Ammon's horn (tissue), 1 donor: Measurements from ENCODE around the gene UTRN.

Source experiments
- DNase-seq: peaks from one replicate; pipeline ENCODE4 v3.0.0-alpha.2; 2016; ENCODE audit warnings: low spot score

Gene UTRN

GRCh38 chr6:144283646-144284477 lies 1.3 kb upstream of the UTRN start:
- DNase-seq: no peak

GRCh38 chr6:144284478-144284782 lies 705 bp upstream of the UTRN start:
- no peak for DNase-seq

DNA sequence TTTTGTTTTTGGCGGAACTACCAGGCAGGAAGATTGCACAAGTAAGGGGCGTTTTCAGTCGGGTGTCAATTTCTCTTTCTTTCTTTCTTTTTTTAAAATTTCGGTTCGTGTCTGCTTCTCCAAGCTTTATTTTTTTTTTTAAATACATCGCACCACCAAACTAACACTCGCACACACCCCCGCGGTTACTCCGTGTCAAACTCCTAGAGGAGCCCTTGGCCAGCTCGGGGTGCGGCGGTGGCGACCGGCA lies 338 bp downstream of the UTRN start:
- DNase-seq: no peak

- DNase-seq: peak; percentile 27
These were observed 815 bp downstream of the UTRN start for GRCh38 chr6:144285798-144286502.

- peak; percentile 27 for DNase-seq
These were observed 1.6 kb downstream of the UTRN start for GRCh38 chr6:144286503-144287393.

DNA sequence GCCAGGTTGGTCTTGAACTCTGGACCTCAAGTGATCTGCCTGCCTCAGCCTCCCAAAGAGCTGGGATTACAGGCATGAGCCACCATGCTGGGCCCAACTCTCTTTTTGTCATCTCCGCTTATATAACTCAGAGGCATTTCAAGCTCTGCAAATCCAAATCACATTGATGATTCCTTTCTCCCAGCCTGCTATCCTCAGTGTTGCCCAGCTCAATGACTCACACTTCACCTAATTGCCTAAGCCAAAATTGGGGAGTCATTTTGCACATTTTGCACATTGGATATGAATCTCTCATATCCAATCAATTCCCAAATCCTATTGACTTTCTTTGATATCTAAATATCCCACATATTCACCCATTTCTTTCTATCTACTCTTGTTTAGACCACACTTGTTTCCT lies 3.9 kb downstream of the UTRN start:
- no peak for DNase-seq

DNA sequence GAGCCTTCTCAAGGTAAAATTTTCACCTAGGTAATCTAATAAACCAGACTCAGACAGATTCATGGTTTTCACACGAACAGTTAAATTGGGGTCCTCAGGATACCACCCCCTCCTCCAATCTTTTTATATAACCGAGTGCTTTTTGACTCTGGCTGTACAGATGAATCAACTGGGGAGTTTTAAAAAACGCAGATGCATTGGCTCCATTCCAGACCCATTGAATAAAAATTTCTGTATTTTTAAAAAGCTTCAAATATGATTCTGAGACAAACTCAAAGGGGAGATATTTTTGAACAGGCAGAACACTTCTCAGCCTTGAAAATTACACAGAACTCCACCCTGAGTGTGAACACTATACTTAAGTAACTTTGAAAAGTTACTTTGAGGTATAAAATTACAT lies 7.2 kb downstream of the UTRN start:
- DNase-seq: no peak

DNA sequence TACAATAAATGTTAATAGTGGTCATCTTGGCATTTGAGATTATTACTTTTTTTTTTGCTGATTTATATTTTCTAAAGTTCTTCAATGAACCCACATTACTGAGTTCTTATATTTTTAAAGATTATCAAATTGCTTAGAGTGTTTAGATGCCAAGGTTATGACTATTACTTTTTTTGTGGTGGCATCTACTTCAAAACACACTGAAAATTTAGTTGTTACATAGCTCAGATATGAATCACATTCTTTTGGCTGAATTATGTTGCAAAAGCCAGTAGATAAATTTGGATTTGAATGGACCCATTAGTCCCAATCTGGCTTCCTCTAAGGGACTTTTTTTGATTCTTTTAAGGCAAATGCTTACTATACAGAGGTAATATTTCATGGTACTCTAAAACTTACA lies 8.9 kb downstream of the UTRN start:
- DNase-seq: no peak

GRCh38 chr6:144295211-144295610 lies 10.1 kb downstream of the UTRN start:
- DNase-seq: no peak

GRCh38 chr6:144295981-144296767 lies 11.0 kb downstream of the UTRN start:
- DNase-seq: no peak

GRCh38 chr6:144296973-144297372 lies 11.8 kb downstream of the UTRN start:
- no peak for DNase-seq

GRCh38 chr6:144297511-144298100 lies 12.5 kb downstream of the UTRN start:
- no peak for DNase-seq

- DNase-seq: no peak
These were observed 13.1 kb downstream of the UTRN start for GRCh38 chr6:144298194-144298593.

- no peak for DNase-seq
These were observed 13.8 kb downstream of the UTRN start for GRCh38 chr6:144298916-144299315.

DNA sequence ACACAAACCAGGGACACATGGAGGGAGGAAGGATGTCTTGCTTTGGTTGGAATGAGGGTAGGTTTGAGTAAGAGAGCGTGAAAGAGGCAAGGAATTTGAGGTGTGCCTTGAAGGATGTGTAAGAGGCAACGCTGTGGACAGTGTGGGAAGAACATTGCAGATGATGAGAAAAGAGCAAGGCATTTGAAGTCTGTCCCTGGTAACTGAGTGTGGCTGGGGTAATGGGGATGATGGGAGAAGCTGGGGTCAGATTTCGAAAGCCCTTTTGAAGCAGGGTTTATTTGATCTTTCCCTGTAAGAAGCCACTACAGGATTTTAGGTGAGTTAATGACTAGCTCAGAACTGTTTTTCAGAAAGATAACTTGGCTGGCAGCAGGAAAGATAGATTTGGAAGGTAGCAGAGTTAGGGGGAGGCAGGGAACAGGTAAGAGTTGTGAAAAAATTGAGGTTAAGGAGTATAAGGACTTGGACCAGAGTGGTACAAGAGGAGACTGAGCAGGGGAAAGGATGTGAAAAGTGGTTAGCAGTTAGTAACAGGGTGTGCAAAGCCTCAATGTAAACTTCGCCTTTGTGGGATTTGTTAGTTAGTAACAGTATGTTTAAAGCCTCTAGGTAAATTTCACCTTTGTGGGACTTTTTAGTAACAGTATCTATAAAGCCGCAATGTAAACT lies 17.7 kb downstream of the UTRN start:
- no peak for DNase-seq

GRCh38 chr6:144304223-144304848 lies 19.2 kb downstream of the UTRN start:
- DNase-seq: no peak

GRCh38 chr6:144305567-144305966 lies 20.4 kb downstream of the UTRN start:
- DNase-seq: no peak

DNA sequence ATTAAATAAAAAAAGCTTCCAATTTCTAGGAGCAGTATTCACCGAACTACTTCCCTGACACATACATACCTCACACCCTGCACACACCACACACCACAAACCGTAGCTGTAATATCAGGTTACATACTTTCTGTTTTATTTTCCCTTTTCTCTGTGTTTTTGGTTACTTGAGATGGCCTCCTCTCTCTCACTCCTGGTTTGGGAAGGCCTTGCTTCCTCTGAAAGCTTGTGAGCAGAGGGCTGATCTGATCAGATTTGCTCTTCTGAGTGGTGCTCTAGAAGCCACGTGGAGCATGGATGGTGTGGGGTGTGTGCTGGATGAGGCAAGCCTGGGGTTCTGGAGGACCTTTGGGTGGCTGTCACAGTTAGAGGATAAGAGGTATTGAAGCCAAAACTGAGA lies 20.9 kb downstream of the UTRN start:
- DNase-seq: no peak

DNA sequence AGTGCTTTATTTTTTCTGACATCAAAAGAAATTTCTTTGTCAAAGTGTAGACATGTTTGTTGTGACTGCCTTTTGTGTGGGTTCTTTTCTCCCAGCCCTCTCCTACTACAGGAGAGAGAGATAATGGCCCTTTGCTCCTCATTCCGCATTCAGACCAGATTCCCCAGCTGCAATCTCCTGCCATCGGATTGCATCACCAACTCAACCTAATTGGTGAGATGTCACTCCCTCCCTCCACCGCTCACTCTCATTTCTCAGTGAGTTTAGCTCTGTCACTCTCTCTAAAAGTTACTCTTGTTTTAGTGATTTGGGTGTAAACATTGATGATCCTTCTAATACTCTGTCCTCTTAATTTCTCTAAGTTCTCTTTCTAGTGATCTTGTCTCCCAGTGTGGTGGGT lies 22.7 kb downstream of the UTRN start:
- DNase-seq: no peak

GRCh38 chr6:144310765-144311164 lies 25.6 kb downstream of the UTRN start:
- no peak for DNase-seq

DNA sequence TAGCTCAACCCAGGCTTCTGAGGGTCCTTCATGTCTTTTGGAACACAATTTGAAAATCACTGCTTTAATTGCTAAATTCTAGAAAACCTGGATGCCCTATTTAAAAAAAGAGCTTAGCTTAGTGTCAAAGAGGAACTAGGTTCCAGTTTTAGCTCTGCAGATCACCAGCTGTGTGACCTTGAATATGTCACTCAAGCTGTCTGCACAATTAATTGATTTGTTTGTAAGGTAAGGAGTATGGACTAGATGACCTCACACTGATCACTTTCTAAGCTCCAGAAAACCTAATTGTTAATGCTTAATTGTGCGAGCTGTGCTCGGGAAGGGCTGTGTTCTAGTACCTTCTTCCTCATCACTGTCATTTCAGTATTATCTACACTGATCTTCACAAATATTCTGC lies 26.2 kb downstream of the UTRN start:
- no peak for DNase-seq
